Mucosa of descending colon (tissue), 3 donors: ENCODE data around the gene SULT4A1. TPM values are rescaled to one million over a fixed set of nuclear protein-coding genes. Genes with fewer than 3 reads are reported as not detected.
A peak's percentile ranks its signal among the peaks of the same experiment; 100 is the strongest.

Experiments used
- ATAC-seq: fragments of 200-7000 bp; cut with Tn5 transposase; one replicate; pipeline ENCODE4 v1.9.1; 2020; ENCODE audit warnings: mild to moderate bottlenecking, moderate library complexity
- DNase-seq, 3 donors: peaks; one replicate each; pipeline ENCODE4 v3.0.0-alpha.2; 2020
- H3K36me3 ChIP-seq: fragments of 200-600 bp; one replicate; pipeline ENCODE4 v1.8.0; 2021; ENCODE audit warnings: low read depth, mild to moderate bottlenecking
- H3K4me1 ChIP-seq: fragments of 200-600 bp; one replicate; pipeline ENCODE4 v1.8.0; 2021; ENCODE audit warnings: low read depth, mild to moderate bottlenecking
- H3K4me3 ChIP-seq: fragments of 200-600 bp; one replicate; pipeline ENCODE4 v1.8.0; 2021; ENCODE audit warnings: mild to moderate bottlenecking
- H3K9me3 ChIP-seq: fragments of 200-600 bp; one replicate; pipeline ENCODE4 v1.8.0; 2021; ENCODE audit warnings: mild to moderate bottlenecking
- intact Hi-C, 2 donors: fragments of 100-400 bp; cut with DNase I in 1 of 2; cut with micrococcal nuclease in 1 of 2; formaldehyde crosslinking; loops; one replicate each; pipeline versions ENCODE4 v1.11.0 to v1.11.1; 2022; cut with DNase I, micrococcal nuclease
- total RNA-seq, 3 donors: library from RNA; stranded (reverse); fragmentation: NEBNext Ultra II Directional in 2 of 3; extraction: Animal tissue kit (Norgen Biotek cat#: 25700) in 2 of 3; gene quantifications; one replicate each; pipeline versions ENCODE4 v1.2.1 to v1.2.4, GENCODE V29; 2021 to 2023
- TF ChIP-seq, protein P1 (sequence below): fragments of 200-600 bp; IDR thresholded peaks from one replicate; pipeline ENCODE4 v1.8.0; 2022; ENCODE audit warnings: antibody characterized with exemption, mild to moderate bottlenecking
- donor health status: DM: no; HTN: no; CAD: no; lungs with moderate emphysema.
- donor health status: DM: no; HTN: no; CAD: no.
- donor health status: DM: no; HTN: yes; CAD: no.

Gene SULT4A1
- total RNA-seq, 3 donors from 2014 or later, result 0.34 to 4.1 TPM; not detected in 1

- Histone ChIP-seq H3K36me3 (no peaks in the 10 kb centered on the region), H3K9me3 (no peaks in the 10 kb centered on the region), H3K4me3 (no peak overlapping the region), H3K4me1 (no peaks in the 10 kb centered on the region)
- ATAC-seq (no peak), DNase-seq (peak in 1 of 3 donors; percentile 34)
- TF ChIP-seq, protein P1, sequence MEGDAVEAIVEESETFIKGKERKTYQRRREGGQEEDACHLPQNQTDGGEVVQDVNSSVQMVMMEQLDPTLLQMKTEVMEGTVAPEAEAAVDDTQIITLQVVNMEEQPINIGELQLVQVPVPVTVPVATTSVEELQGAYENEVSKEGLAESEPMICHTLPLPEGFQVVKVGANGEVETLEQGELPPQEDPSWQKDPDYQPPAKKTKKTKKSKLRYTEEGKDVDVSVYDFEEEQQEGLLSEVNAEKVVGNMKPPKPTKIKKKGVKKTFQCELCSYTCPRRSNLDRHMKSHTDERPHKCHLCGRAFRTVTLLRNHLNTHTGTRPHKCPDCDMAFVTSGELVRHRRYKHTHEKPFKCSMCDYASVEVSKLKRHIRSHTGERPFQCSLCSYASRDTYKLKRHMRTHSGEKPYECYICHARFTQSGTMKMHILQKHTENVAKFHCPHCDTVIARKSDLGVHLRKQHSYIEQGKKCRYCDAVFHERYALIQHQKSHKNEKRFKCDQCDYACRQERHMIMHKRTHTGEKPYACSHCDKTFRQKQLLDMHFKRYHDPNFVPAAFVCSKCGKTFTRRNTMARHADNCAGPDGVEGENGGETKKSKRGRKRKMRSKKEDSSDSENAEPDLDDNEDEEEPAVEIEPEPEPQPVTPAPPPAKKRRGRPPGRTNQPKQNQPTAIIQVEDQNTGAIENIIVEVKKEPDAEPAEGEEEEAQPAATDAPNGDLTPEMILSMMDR, result no peak
- intact Hi-C loops, result no loop called here
Measured at GRCh38 chr22:43843783-43844530, 18.4 kb downstream of the SULT4A1 start.

DNA sequence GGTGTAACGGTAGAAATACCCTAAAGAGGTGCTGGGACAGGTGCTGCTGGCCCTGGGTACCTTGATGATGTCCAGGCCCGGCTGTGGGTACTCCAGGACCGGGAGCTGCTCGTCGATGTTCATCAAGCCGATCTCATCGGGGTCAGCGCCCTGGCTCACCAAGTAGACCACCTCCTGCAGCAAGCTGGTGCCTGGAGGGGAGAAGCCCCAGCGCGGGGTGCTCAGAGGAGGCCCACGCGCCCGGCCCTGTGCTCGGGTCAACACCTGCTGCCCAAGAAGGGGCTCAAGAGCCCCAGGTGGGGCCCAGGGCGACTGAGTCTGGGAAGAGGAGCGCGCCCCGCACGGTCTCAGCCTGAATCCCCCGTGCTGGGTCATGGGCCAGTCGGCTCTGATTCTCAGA lies 20.6 kb downstream of the SULT4A1 start:
- TF ChIP-seq, protein P1, result no peak
- H3K9me3 ChIP-seq, result no peaks in the 10 kb centered on the region
- peak in 1 of 3 donors; percentile 36 for DNase-seq
- no peak for ATAC-seq
- H3K4me3 ChIP-seq, result no peak overlapping the region
- intact Hi-C loops, result no loop called here
- no peaks in the 10 kb centered on the region for H3K4me1 ChIP-seq
- no peaks in the 10 kb centered on the region for H3K36me3 ChIP-seq

GRCh38 chr22:43840851-43841250 lies 21.5 kb downstream of the SULT4A1 start:
- Histone ChIP-seq H3K36me3 (no peaks in the 10 kb centered on the region), H3K4me1 (no peaks in the 10 kb centered on the region), H3K9me3 (no peaks in the 10 kb centered on the region), H3K4me3 (no peak overlapping the region)
- intact Hi-C loops, result no loop called here
- DNase-seq, result peak in 1 of 3 donors; percentile 23
- TF ChIP-seq, protein P1, result no peak
- no peak for ATAC-seq

- TF ChIP-seq, protein P1, result no peak
- Histone ChIP-seq H3K4me3 (no peak overlapping the region), H3K4me1 (no peaks in the 10 kb centered on the region), H3K9me3 (no peaks in the 10 kb centered on the region), H3K36me3 (no peaks in the 10 kb centered on the region)
- ATAC-seq (no peak), DNase-seq (peak in 1 of 3 donors; percentile 28)
- intact Hi-C loops, result no loop called here
Measured at GRCh38 chr22:43840431-43840830, 21.9 kb downstream of the SULT4A1 start.

DNA sequence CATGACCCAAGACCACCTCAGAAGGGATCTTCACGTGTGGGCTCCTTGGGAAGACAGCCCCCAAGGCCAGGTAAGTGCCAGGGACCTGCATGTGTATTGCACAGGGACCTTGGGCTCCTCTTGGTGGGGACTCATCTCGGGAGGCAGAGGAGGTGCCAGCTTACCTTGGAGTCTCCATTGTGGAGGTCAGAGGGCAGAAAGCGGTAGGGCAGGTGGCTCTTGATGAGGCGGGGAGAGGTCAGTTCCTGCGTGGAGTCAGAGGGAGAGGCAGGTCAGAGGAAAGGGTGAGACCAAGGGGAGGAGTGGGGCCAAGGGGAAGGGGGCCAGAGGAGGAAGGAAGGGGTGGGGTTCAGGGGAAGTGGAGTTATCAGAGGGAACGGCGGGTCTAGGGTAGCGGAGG lies 22.5 kb downstream of the SULT4A1 start:
- H3K4me1 ChIP-seq, result no peaks in the 10 kb centered on the region
- no peak for DNase-seq
- H3K9me3 ChIP-seq, result no peaks in the 10 kb centered on the region
- no peak overlapping the region for H3K4me3 ChIP-seq
- ATAC-seq, result no peak
- TF ChIP-seq, protein P1, result no peak
- no peaks in the 10 kb centered on the region for H3K36me3 ChIP-seq
- intact Hi-C loops, result no loop called here
